HEK293 (cell line): ENCODE results near the gene TOMM40L.
A peak's percentile ranks its signal among the peaks of the same experiment; 100 is the strongest.

Experiments used
- AEBP2 ChIP-seq: fragments of 450-650 bp; formaldehyde crosslinking; IDR thresholded peaks from 2 replicates; pipeline ENCODE4 v1.5.1; 2016; ENCODE audit warnings: missing biosample characterization, missing genetic modification characterization, borderline replicate concordance
- ATF2 ChIP-seq: fragments of 450-650 bp; formaldehyde crosslinking; IDR thresholded peaks from 2 replicates; pipeline ENCODE4 v1.5.1; 2016; ENCODE audit warnings: missing biosample characterization, missing genetic modification characterization, low read depth
- BCL11A ChIP-seq: fragments of 450-650 bp; formaldehyde crosslinking; IDR thresholded peaks from 2 replicates; pipeline ENCODE4 v1.5.1; 2016; ENCODE audit warnings: low read depth, missing biosample characterization, missing genetic modification characterization
- GLIS2 ChIP-seq: fragments of 450-650 bp; formaldehyde crosslinking; IDR thresholded peaks from 2 replicates; pipeline ENCODE4 v1.5.1; 2016; ENCODE audit warnings: missing biosample characterization, missing genetic modification characterization
- KLF7 ChIP-seq: fragments of 450-650 bp; formaldehyde crosslinking; IDR thresholded peaks from 2 replicates; pipeline ENCODE4 v1.5.1; 2016; ENCODE audit warnings: missing biosample characterization, missing genetic modification characterization, borderline replicate concordance
- KLF9 ChIP-seq: fragments of 450-650 bp; formaldehyde crosslinking; IDR thresholded peaks from 2 replicates; pipeline ENCODE4 v1.5.1; 2016; ENCODE audit warnings: missing biosample characterization, missing genetic modification characterization, low read depth
- OVOL3 ChIP-seq: fragments of 450-650 bp; formaldehyde crosslinking; IDR thresholded peaks from 2 replicates; pipeline ENCODE4 v1.5.1; 2016; ENCODE audit warnings: missing biosample characterization, missing genetic modification characterization
- SCRT2 ChIP-seq: fragments of 450-650 bp; formaldehyde crosslinking; IDR thresholded peaks from 2 replicates; pipeline ENCODE4 v1.5.1; 2016; ENCODE audit warnings: missing biosample characterization, missing genetic modification characterization
- SP2 ChIP-seq: fragments of 450-650 bp; formaldehyde crosslinking; IDR thresholded peaks from 2 replicates; pipeline ENCODE4 v1.5.1; 2016; ENCODE audit warnings: missing biosample characterization, missing genetic modification characterization
- SP7 ChIP-seq: fragments of 450-650 bp; formaldehyde crosslinking; IDR thresholded peaks from 2 replicates; pipeline ENCODE4 v1.5.1; 2016; ENCODE audit warnings: missing biosample characterization, missing genetic modification characterization
- YY1 ChIP-seq: fragments of 450-650 bp; formaldehyde crosslinking; IDR thresholded peaks from 2 replicates; pipeline ENCODE4 v1.5.1; 2018; ENCODE audit warnings: missing biosample characterization, missing genetic modification characterization
- ZEB2 ChIP-seq: fragments of 450-650 bp; formaldehyde crosslinking; IDR thresholded peaks from 2 replicates; pipeline ENCODE4 v1.5.1; 2016; ENCODE audit warnings: missing biosample characterization, missing genetic modification characterization
- ZFP69B ChIP-seq: fragments of 450-650 bp; formaldehyde crosslinking; IDR thresholded peaks from 2 replicates; pipeline ENCODE4 v1.5.1; 2016; ENCODE audit warnings: missing biosample characterization, missing genetic modification characterization
- ZNF114 ChIP-seq: fragments of 450-650 bp; formaldehyde crosslinking; IDR thresholded peaks from 2 replicates; pipeline ENCODE4 v1.5.0; 2017; ENCODE audit warnings: missing biosample characterization, missing genetic modification characterization
- ZNF121 ChIP-seq: fragments of 450-650 bp; formaldehyde crosslinking; IDR thresholded peaks from 2 replicates; pipeline ENCODE4 v1.5.1; 2016; ENCODE audit warnings: missing biosample characterization, missing genetic modification characterization
- ZNF175 ChIP-seq: fragments of 450-650 bp; formaldehyde crosslinking; IDR thresholded peaks from 2 replicates; pipeline ENCODE4 v1.5.1; 2016; ENCODE audit warnings: missing biosample characterization, missing genetic modification characterization
- ZNF184 ChIP-seq: fragments of 450-650 bp; IDR thresholded peaks from 2 replicates; pipeline ENCODE4 v1.5.1; 2018; ENCODE audit warnings: missing biosample characterization, mild to moderate bottlenecking, missing genetic modification characterization
- ZNF221 ChIP-seq: fragments of 450-650 bp; formaldehyde crosslinking; IDR thresholded peaks from 2 replicates; pipeline ENCODE4 v1.5.1; 2017; ENCODE audit warnings: missing biosample characterization, missing genetic modification characterization, borderline replicate concordance
- ZNF248 ChIP-seq: fragments of 450-650 bp; formaldehyde crosslinking; IDR thresholded peaks from 2 replicates; pipeline ENCODE4 v1.5.1; 2017; ENCODE audit warnings: missing biosample characterization, missing genetic modification characterization
- ZNF266 ChIP-seq: fragments of 450-650 bp; formaldehyde crosslinking; IDR thresholded peaks from 2 replicates; pipeline ENCODE4 v1.5.1; 2016; ENCODE audit warnings: missing biosample characterization, missing genetic modification characterization, low read depth
- ZNF280D ChIP-seq: fragments of 450-650 bp; formaldehyde crosslinking; IDR thresholded peaks from 2 replicates; pipeline ENCODE4 v1.5.1; 2016; ENCODE audit warnings: missing biosample characterization, missing genetic modification characterization
- ZNF404 ChIP-seq: fragments of 450-650 bp; formaldehyde crosslinking; IDR thresholded peaks from 2 replicates; pipeline ENCODE4 v1.5.1; 2017; ENCODE audit warnings: missing biosample characterization, missing genetic modification characterization
- ZNF529 ChIP-seq: fragments of 450-650 bp; formaldehyde crosslinking; IDR thresholded peaks from 2 replicates; pipeline ENCODE4 v1.5.1; 2017; ENCODE audit warnings: missing genetic modification characterization, missing biosample characterization; ENCODE audit not compliant: insufficient replicate concordance
- ZNF660 ChIP-seq: fragments of 450-650 bp; IDR thresholded peaks from 2 replicates; pipeline ENCODE4 v1.5.1; 2018; ENCODE audit warnings: missing biosample characterization, mild to moderate bottlenecking, missing genetic modification characterization
- ZNF692 ChIP-seq: fragments of 450-650 bp; formaldehyde crosslinking; IDR thresholded peaks from 2 replicates; pipeline ENCODE4 v1.5.1; 2016; ENCODE audit warnings: missing biosample characterization, missing genetic modification characterization
- ZNF768 ChIP-seq: fragments of 450-650 bp; formaldehyde crosslinking; IDR thresholded peaks from 2 replicates; pipeline ENCODE4 v1.5.1; 2018; ENCODE audit warnings: missing biosample characterization, mild to moderate bottlenecking, missing genetic modification characterization
- ZNF777 ChIP-seq: fragments of 450-650 bp; formaldehyde crosslinking; IDR thresholded peaks from 2 replicates; pipeline ENCODE4 v1.5.1; 2017; ENCODE audit warnings: missing biosample characterization, missing genetic modification characterization, borderline replicate concordance
- ZNF837 ChIP-seq: fragments of 450-650 bp; formaldehyde crosslinking; IDR thresholded peaks from 2 replicates; pipeline ENCODE4 v1.5.1; 2016; ENCODE audit warnings: missing biosample characterization, missing genetic modification characterization
- ZSCAN4 ChIP-seq: fragments of 450-650 bp; formaldehyde crosslinking; IDR thresholded peaks from 2 replicates; pipeline ENCODE4 v1.5.1; 2017; ENCODE audit warnings: missing biosample characterization, missing genetic modification characterization
- ZXDB ChIP-seq: fragments of 450-650 bp; formaldehyde crosslinking; IDR thresholded peaks from 2 replicates; pipeline ENCODE4 v1.5.1; 2016; ENCODE audit warnings: missing biosample characterization, missing genetic modification characterization

Gene TOMM40L

GRCh38 chr1:161177112-161177935, 48.5 kb upstream of the TOMM40L start, which contains the start of gene B4GALT3 (continued):
- TF ChIP-seq AEBP2 (tag by site-specific recombination) (no peak), ZNF121 (no peak), ZNF660 (tag by site-specific recombination) (peak; percentile 69; the same call in 1 of the 2 replicates), ZNF175 (tag by site-specific recombination) (no peak), ZNF221 (tag by site-specific recombination) (no peak), ZNF248 (tag by site-specific recombination) (no peak), ZNF837 (tag by site-specific recombination) (no peak), ZNF777 (tag by site-specific recombination) (peak; percentile 59; the same call in 1 of the 2 replicates), ZEB2 (tag by site-specific recombination) (peak; percentile 84), GLIS2 (tag by site-specific recombination) (peak; percentile 98), ZNF404 (no peak), ZSCAN4 (tag by site-specific recombination) (no peak), KLF7 (tag by site-specific recombination) (peak; percentile 86), ZNF114 (no peak), SP7 (peak; percentile 83), BCL11A (tag by site-specific recombination) (peak; percentile 34; the same call in 1 of the 2 replicates), YY1 (tag by site-specific recombination) (peak; percentile 97), ZNF266 (tag by site-specific recombination) (no peak), ZFP69B (tag by site-specific recombination) (peak; percentile 77; the same call in 1 of the 2 replicates), ATF2 (tag by site-specific recombination) (peak; percentile 9; the same call in 1 of the 2 replicates), ZNF184 (tag by site-specific recombination) (no peak), ZNF280D (tag by site-specific recombination) (no peak), OVOL3 (tag by site-specific recombination) (no peak), ZNF529 (tag by site-specific recombination) (no peak), SP2 (tag by site-specific recombination) (peak; percentile 84), KLF9 (tag by site-specific recombination) (peak; percentile 95), ZNF692 (tag by site-specific recombination) (peak; percentile 87), ZXDB (tag by site-specific recombination) (peak; percentile 85), ZNF768 (no peak), SCRT2 (no peak)
